Hepatic stellate cell (primary cell): Measurements from ENCODE around the gene KLF6.

ENCODE experiments used
- DNase-seq: peaks from one replicate; pipeline ENCODE4 v3.0.0; 2011; ENCODE audit warnings: low spot score

The KLF6 gene

GRCh38 chr10:3811291-3811870, 26.4 kb upstream of the KLF6 start:
- DNase-seq, result peak; percentile 39

GRCh38 chr10:3808689-3809199, 23.7 kb upstream of the KLF6 start:
- DNase-seq, result no peak

GRCh38 chr10:3807928-3808496, 23.0 kb upstream of the KLF6 start:
- no peak for DNase-seq

- no peak for DNase-seq
Measured at GRCh38 chr10:3807211-3807927, 22.4 kb upstream of the KLF6 start.

- DNase-seq, result peak; percentile 56
Measured at GRCh38 chr10:3806603-3807002, 21.6 kb upstream of the KLF6 start.

- DNase-seq, result no peak
Measured at GRCh38 chr10:3805791-3806461, 20.9 kb upstream of the KLF6 start.

GRCh38 chr10:3805201-3805790, 20.3 kb upstream of the KLF6 start:
- DNase-seq, result no peak

GRCh38 chr10:3803927-3804741, 19.1 kb upstream of the KLF6 start:
- DNase-seq, result no peak

- no peak for DNase-seq
Measured at GRCh38 chr10:3803295-3803926, 18.4 kb upstream of the KLF6 start.

- DNase-seq, result no peak
Measured at GRCh38 chr10:3802526-3803265, 17.7 kb upstream of the KLF6 start.

- no peak for DNase-seq
Measured at GRCh38 chr10:3801558-3802192, 16.7 kb upstream of the KLF6 start.

- no peak for DNase-seq
Measured at GRCh38 chr10:3800586-3800985, 15.6 kb upstream of the KLF6 start.

GRCh38 chr10:3797750-3798149, 12.7 kb upstream of the KLF6 start:
- no peak for DNase-seq

GRCh38 chr10:3793553-3793952, 8.5 kb upstream of the KLF6 start:
- no peak for DNase-seq

- no peak for DNase-seq
Measured at GRCh38 chr10:3792710-3793219, 7.8 kb upstream of the KLF6 start.

GRCh38 chr10:3791974-3792633, 7.1 kb upstream of the KLF6 start:
- no peak for DNase-seq

GRCh38 chr10:3790858-3791257, 5.8 kb upstream of the KLF6 start:
- no peak for DNase-seq

- DNase-seq, result no peak
Measured at GRCh38 chr10:3790272-3790671, 5.3 kb upstream of the KLF6 start.

GRCh38 chr10:3789621-3790020, 4.6 kb upstream of the KLF6 start:
- no peak for DNase-seq
